CD4-positive, alpha-beta memory T cell (primary cell): ENCODE measurements around the gene IGFBPL1. TPM values are rescaled to one million over a fixed set of nuclear protein-coding genes. Genes with fewer than 3 reads are reported as not detected.

Experiments
- CTCF ChIA-PET: fragments of 350-600 bp; sonication (Branson Sonifier 250); formaldehyde crosslinking; loops from one replicate; lab custom pipeline; 2021; ENCODE audit warnings: inconsistent platforms; ENCODE audit not compliant: partially characterized antibody; lab: Charles Lee
- POLR2A ChIA-PET: fragments of 350-600 bp; sonication (Branson Sonifier 250); formaldehyde crosslinking; loops from one replicate; lab custom pipeline; 2021; ENCODE audit not compliant: partially characterized antibody; lab: Charles Lee
- DNase-seq, 5 donors: peaks; one replicate each; pipeline versions ENCODE4 v3.0.0 to v3.0.0-alpha.2; 2020 to 2022; ENCODE audit warnings: mixed read lengths in 1 of 5
- H3K27ac ChIP-seq: one replicate; pipeline ENCODE4 v1.7.0; 2013; ENCODE audit warnings: low read depth, low read length
- H3K27me3 ChIP-seq: 2 replicates; pipeline ENCODE4 v1.7.0; 2013; ENCODE audit warnings: mild to moderate bottlenecking, low read length, moderate library complexity; ENCODE audit not compliant: insufficient read depth
- H3K36me3 ChIP-seq: 2 replicates; pipeline ENCODE4 v1.7.0; 2013; ENCODE audit warnings: mild to moderate bottlenecking, low read length, moderate library complexity; ENCODE audit not compliant: insufficient read depth
- H3K4me1 ChIP-seq: 2 replicates; pipeline ENCODE4 v1.7.0; 2013; ENCODE audit warnings: mild to moderate bottlenecking, low read length, moderate library complexity; ENCODE audit not compliant: insufficient read depth
- H3K4me3 ChIP-seq, 2 donors: one replicate each; pipeline ENCODE4 v1.7.0; 2013; ENCODE audit warnings: low read length in 2 of 2, mild to moderate bottlenecking in 1 of 2
- H3K9me3 ChIP-seq, 2 donors: one replicate each; pipeline ENCODE4 v1.7.0; 2013; ENCODE audit warnings: low read length in 2 of 2, control low read depth in 1 of 2; ENCODE audit not compliant: control insufficient read depth in 1 of 2
- H3K27ac Mint-ChIP-seq, 7 donors: one replicate each; pipeline ENCODE4 v1.8.0; 2020 to 2021; ENCODE audit warnings: mixed read lengths in 7 of 7, mild to moderate bottlenecking in 6 of 7, inconsistent platforms in 3 of 7, moderate library complexity in 3 of 7
- H3K27me3 Mint-ChIP-seq, 2 donors: one replicate each; pipeline ENCODE4 v1.8.0; 2020 to 2021; ENCODE audit warnings: mixed read lengths in 2 of 2
- H3K36me3 Mint-ChIP-seq, 2 donors: one replicate each; pipeline ENCODE4 v1.8.0; 2020 to 2021; ENCODE audit warnings: mixed read lengths in 2 of 2, inconsistent platforms in 1 of 2, mild to moderate bottlenecking in 1 of 2
- H3K4me1 Mint-ChIP-seq, 4 donors: one replicate each; pipeline ENCODE4 v1.8.0; 2020 to 2021; ENCODE audit warnings: mixed read lengths in 4 of 4, mild to moderate bottlenecking in 1 of 4
- H3K4me3 Mint-ChIP-seq, 8 donors: one replicate each; pipeline ENCODE4 v1.8.0; 2020 to 2021; ENCODE audit warnings: mixed read lengths in 8 of 8, mild to moderate bottlenecking in 7 of 8, moderate library complexity in 6 of 8, inconsistent platforms in 3 of 8
- H3K9me3 Mint-ChIP-seq, 8 donors: one replicate each; pipeline ENCODE4 v1.8.0; 2020 to 2021; ENCODE audit warnings: mixed read lengths in 8 of 8, mild to moderate bottlenecking in 5 of 8, inconsistent platforms in 3 of 8, moderate library complexity in 1 of 8
- intact Hi-C: fragments of 100-400 bp; cut with micrococcal nuclease; formaldehyde crosslinking; loops from one replicate; pipeline ENCODE4 v1.15.1; 2023
- polyA plus RNA-seq, 2 donors: library from polyadenylated mRNA; unstranded; fragments of 300-500 nt; fragmentation: Illumina TruSeq; gene quantifications; one replicate each; pipeline ENCODE4 v1.2.3, GENCODE V29; 2021
- total RNA-seq, 2 experiments: library from RNA; stranded (reverse); gene quantifications; one replicate each; pipeline ENCODE4 v1.2.3, GENCODE V29; 2021

IGFBPL1 gene
- total and polyA plus RNA-seq, 4 experiments from 2014 or later, result not detected

GRCh38 chr9:38445154-38446043 lies 21.1 kb upstream of the IGFBPL1 start:
- H3K36me3 ChIP-seq, result no peaks in the 10 kb centered on the region
- H3K4me1 Mint-ChIP-seq, result peaks cover 0 to 2% (median 0%) of the 10 kb centered on the region in 4 donors
- H3K27ac Mint-ChIP-seq, result no peak overlapping the region
- H3K27me3 Mint-ChIP-seq, result peaks cover 2 to 15% of the 10 kb centered on the region in 2 donors
- H3K4me3 ChIP-seq, result no peak overlapping the region
- H3K27ac ChIP-seq, result no peak overlapping the region
- H3K4me1 ChIP-seq, result no peaks in the 10 kb centered on the region
- ChIA-PET CTCF (interaction anchor here (1.1 kb wide), 1 partner anchor 12 kb away, joined by 3 read pairs; no protein-coding TSS in a partner anchor), POLR2A (no interaction called here)
- no peaks in the 10 kb centered on the region for H3K27me3 ChIP-seq
- intact Hi-C loops, result no loop called here
- peaks cover 0 to 7% (median 3%) of the 10 kb centered on the region in 8 donors for H3K9me3 Mint-ChIP-seq
- DNase-seq, result no peak
- H3K4me3 Mint-ChIP-seq, result no peak overlapping the region
- peaks cover 0 to 4% of the 10 kb centered on the region in 2 donors for H3K36me3 Mint-ChIP-seq
- H3K9me3 ChIP-seq, result no peaks in the 10 kb centered on the region

- CTCF ChIA-PET, result no interaction called here
- no peaks in the 10 kb centered on the region for H3K36me3 ChIP-seq
Observed at GRCh38 chr9:38443597-38443996, 19.3 kb upstream of the IGFBPL1 start.

GRCh38 chr9:38443181-38443580 lies 18.9 kb upstream of the IGFBPL1 start:
- no peaks in the 10 kb centered on the region for H3K27me3 ChIP-seq
- POLR2A ChIA-PET, result no interaction called here
- CTCF ChIA-PET, result interaction anchor here (0.7 kb wide), 1 partner anchor 10 kb away, joined by 3 read pairs; no protein-coding TSS in a partner anchor

More at GRCh38 chr9:38443597-38443996, 19.3 kb upstream of the IGFBPL1 start:
- Histone ChIP-seq H3K4me3 (no peak overlapping the region), H3K9me3 (no peaks in the 10 kb centered on the region), H3K27ac (no peak overlapping the region), H3K27me3 (no peaks in the 10 kb centered on the region), H3K4me1 (no peaks in the 10 kb centered on the region)
- Mint-ChIP-seq H3K4me1 (peaks cover 0 to 3% (median 1%) of the 10 kb centered on the region in 4 donors), H3K27me3 (peaks cover 4 to 5% of the 10 kb centered on the region in 2 donors), H3K4me3 (no peak overlapping the region), H3K36me3 (no peaks in the 10 kb centered on the region), H3K27ac (no peak overlapping the region), H3K9me3 (no peaks in the 10 kb centered on the region)
- DNase-seq, result no peak
- POLR2A ChIA-PET, result no interaction called here
- intact Hi-C loops, result no loop called here

GRCh38 chr9:38442473-38443096 lies 18.3 kb upstream of the IGFBPL1 start:
- no peaks in the 10 kb centered on the region for H3K4me1 ChIP-seq
- ChIA-PET POLR2A (no interaction called here), CTCF (interaction anchor here (0.7 to 1.2 kb wide), 2 partner anchors 9 to 18 kb away, joined by 3 read pairs; no protein-coding TSS in a partner anchor)
- no peak overlapping the region for H3K4me3 ChIP-seq
- H3K4me1 Mint-ChIP-seq, result peaks cover 0 to 3% (median 1%) of the 10 kb centered on the region in 4 donors
- H3K36me3 Mint-ChIP-seq, result no peaks in the 10 kb centered on the region
- H3K9me3 Mint-ChIP-seq, result no peaks in the 10 kb centered on the region
- H3K9me3 ChIP-seq, result no peaks in the 10 kb centered on the region
- no peak overlapping the region for H3K27ac Mint-ChIP-seq
- H3K27me3 ChIP-seq, result no peaks in the 10 kb centered on the region
- no peak for DNase-seq
- intact Hi-C loops, result no loop called here
- H3K27ac ChIP-seq, result no peak overlapping the region
- no peak overlapping the region for H3K4me3 Mint-ChIP-seq
- H3K36me3 ChIP-seq, result no peaks in the 10 kb centered on the region
- peaks cover 5 to 6% of the 10 kb centered on the region in 2 donors for H3K27me3 Mint-ChIP-seq

More at GRCh38 chr9:38443181-38443580, 18.9 kb upstream of the IGFBPL1 start:
- Histone ChIP-seq H3K4me3 (no peak overlapping the region), H3K36me3 (no peaks in the 10 kb centered on the region), H3K27ac (no peak overlapping the region), H3K4me1 (no peaks in the 10 kb centered on the region), H3K9me3 (no peaks in the 10 kb centered on the region)
- Mint-ChIP-seq H3K27ac (no peak overlapping the region), H3K9me3 (no peaks in the 10 kb centered on the region), H3K36me3 (no peaks in the 10 kb centered on the region), H3K4me1 (peaks cover 0 to 3% (median 1%) of the 10 kb centered on the region in 4 donors), H3K27me3 (peaks cover 4 to 5% of the 10 kb centered on the region in 2 donors), H3K4me3 (no peak overlapping the region)
- no peak for DNase-seq
- intact Hi-C loops, result no loop called here

- intact Hi-C loops, result no loop called here
- H3K27ac Mint-ChIP-seq, result no peak overlapping the region
- no peak overlapping the region for H3K27ac ChIP-seq
- CTCF ChIA-PET, result interaction anchor here (1.2 to 1.3 kb wide), 2 partner anchors 9 to 19 kb away, joined by 3 to 6 read pairs; no protein-coding TSS in a partner anchor
- H3K9me3 ChIP-seq, result no peaks in the 10 kb centered on the region
- no peaks in the 10 kb centered on the region for H3K36me3 Mint-ChIP-seq
- no peak for DNase-seq
- no peak overlapping the region for H3K4me3 ChIP-seq
- H3K27me3 ChIP-seq, result no peaks in the 10 kb centered on the region
- H3K4me3 Mint-ChIP-seq, result no peak overlapping the region
- no peaks in the 10 kb centered on the region for H3K36me3 ChIP-seq
- no peaks in the 10 kb centered on the region for H3K4me1 ChIP-seq
- H3K27me3 Mint-ChIP-seq, result peaks cover 5 to 6% of the 10 kb centered on the region in 2 donors
- POLR2A ChIA-PET, result no interaction called here
- H3K9me3 Mint-ChIP-seq, result no peaks in the 10 kb centered on the region
- H3K4me1 Mint-ChIP-seq, result peaks cover 0 to 3% (median 2%) of the 10 kb centered on the region in 4 donors
Observed at GRCh38 chr9:38441347-38442085, 17.3 kb upstream of the IGFBPL1 start.

- intact Hi-C loops, result no loop called here
- Mint-ChIP-seq H3K27me3 (peaks cover 3 to 4% of the 10 kb centered on the region in 2 donors), H3K36me3 (no peaks in the 10 kb centered on the region), H3K27ac (no peak overlapping the region), H3K4me1 (peaks cover 0 to 3% (median 1%) of the 10 kb centered on the region in 4 donors), H3K4me3 (no peak overlapping the region), H3K9me3 (no peaks in the 10 kb centered on the region)
- POLR2A ChIA-PET, result no interaction called here
- no peak overlapping the region for H3K27ac ChIP-seq
- H3K9me3 ChIP-seq, result no peaks in the 10 kb centered on the region
- no peaks in the 10 kb centered on the region for H3K36me3 ChIP-seq
- H3K4me1 ChIP-seq, result no peaks in the 10 kb centered on the region
- CTCF ChIA-PET, result no interaction called here
- no peak overlapping the region for H3K4me3 ChIP-seq
- no peaks in the 10 kb centered on the region for H3K27me3 ChIP-seq
- DNase-seq, result no peak
Observed at GRCh38 chr9:38440516-38440915, 16.3 kb upstream of the IGFBPL1 start.
